ENCODE results near the gene BRCA1.
"Not testable (repeated sequence)": the region's sequence is repeated elsewhere in the genome, so short reads cannot be mapped to it uniquely, and the experiment has no call there.

BRCA1 gene

GRCh38 chr17:43068570-43069367 is 56.4 kb downstream of the BRCA1 start:
- DNase-seq = no peak

- DNase-seq = no peak
Observed at GRCh38 chr17:43062984-43063638, 62.1 kb downstream of the BRCA1 start.

- DNase-seq = no peak
Observed at GRCh38 chr17:43056051-43056450, 69.1 kb downstream of the BRCA1 start.

GRCh38 chr17:43053008-43053407 is 72.2 kb downstream of the BRCA1 start:
- not testable (repeated sequence) for DNase-seq

- DNase-seq = no peak
Observed at GRCh38 chr17:43051969-43052368, 73.2 kb downstream of the BRCA1 start.

- DNase-seq = no peak
Observed at GRCh38 chr17:43044024-43044423, 81.1 kb downstream of the BRCA1 start.

GRCh38 chr17:43043307-43043706 is 81.9 kb downstream of the BRCA1 start:
- no peak for DNase-seq

- no peak for DNase-seq
Observed at GRCh38 chr17:43042025-43042628, 83.0 kb downstream of the BRCA1 start.

- no peak for DNase-seq
Observed at GRCh38 chr17:43040655-43041054, 84.5 kb downstream of the BRCA1 start.

GRCh38 chr17:43039646-43040045 is 85.5 kb downstream of the BRCA1 start:
- DNase-seq = no peak

GRCh38 chr17:43034894-43035293 is 90.3 kb downstream of the BRCA1 start:
- no peak for DNase-seq

GRCh38 chr17:43033948-43034881 is 90.9 kb downstream of the BRCA1 start:
- DNase-seq = no peak

- DNase-seq = no peak
Observed at GRCh38 chr17:43031666-43032065, 93.5 kb downstream of the BRCA1 start.

GRCh38 chr17:43030137-43030767 is 94.9 kb downstream of the BRCA1 start:
- no peak for DNase-seq

GRCh38 chr17:43028221-43028861 is 96.8 kb downstream of the BRCA1 start:
- no peak for DNase-seq

GRCh38 chr17:43027091-43028032 is 97.8 kb downstream of the BRCA1 start:
- DNase-seq = no peak

GRCh38 chr17:43026595-43026994 is 98.6 kb downstream of the BRCA1 start:
- DNase-seq = no peak

GRCh38 chr17:43025766-43026537 is 99.2 kb downstream of the BRCA1 start:
- no peak for DNase-seq

GRCh38 chr17:43025290-43025657 is 99.9 kb downstream of the BRCA1 start:
- no peak for DNase-seq
